GM18526 (cell line): ENCODE results near the gene SPATA20.

Experiments used
- POLR2A ChIP-seq: IDR thresholded peaks from 3 replicates; pipeline ENCODE4 v1.6.1; 2011; ENCODE audit not compliant: insufficient read length; ENCODE audit errors: extremely low read depth

The SPATA20 gene

DNA sequence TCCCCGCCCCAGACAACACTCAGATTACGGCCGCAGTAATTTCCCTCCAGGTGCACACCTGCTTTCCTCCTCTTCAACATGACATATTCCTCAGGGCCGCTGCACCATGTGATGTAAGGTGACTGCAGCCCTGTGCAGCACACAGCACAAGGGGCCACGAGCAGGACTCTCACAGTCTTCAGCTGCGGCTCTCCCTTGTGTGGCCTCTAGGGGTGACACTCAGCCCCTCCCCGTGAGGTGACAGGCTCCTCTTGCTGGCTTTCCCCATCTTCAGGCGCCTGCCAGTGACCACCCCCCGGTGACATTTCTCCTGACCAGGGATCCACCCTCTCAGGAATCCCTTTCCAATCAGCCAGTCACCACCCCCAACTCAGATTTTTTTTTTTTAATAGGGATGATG, 56.4 kb downstream of the SPATA20 start:
- TF ChIP-seq POLR2A = no peak

DNA sequence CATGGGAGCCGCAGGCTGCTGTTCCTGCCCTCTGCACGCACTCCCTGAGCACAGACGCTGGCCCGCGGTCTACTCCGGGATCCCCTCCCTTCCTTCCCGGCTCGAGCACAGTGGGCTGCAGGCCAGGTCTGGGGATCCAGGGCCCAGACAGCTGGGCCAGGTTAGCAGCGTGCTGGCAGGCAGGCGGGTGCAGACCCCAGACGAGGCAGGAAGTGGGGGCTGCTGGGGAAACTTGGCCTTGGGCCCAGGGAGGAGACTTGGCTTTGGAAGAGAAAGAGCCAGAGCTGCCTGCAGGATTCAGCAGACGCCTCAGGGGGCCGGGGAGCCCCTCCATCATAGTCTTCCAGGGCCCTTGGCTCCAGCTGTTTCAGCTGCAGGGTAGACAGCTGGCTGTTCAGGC, 57.5 kb downstream of the SPATA20 start:
- no peak for TF ChIP-seq POLR2A

GRCh38 chr17:50605429-50605828, 58.5 kb downstream of the SPATA20 start:
- TF ChIP-seq POLR2A = no peak
